ENCODE data around the gene IGF2. TPM values are rescaled to one million over a fixed set of nuclear protein-coding genes. Genes with fewer than 3 reads are reported as not detected.
A peak's percentile ranks its signal among the peaks of the same experiment; 100 is the strongest.
"Not testable (repeated sequence)": the region's sequence is repeated elsewhere in the genome, so short reads cannot be mapped to it uniquely, and the experiment has no call there.

The IGF2 gene
- polyA plus RNA-seq, 1 donor = 738 TPM

- DNase-seq = not testable (repeated sequence)
Observed at GRCh38 chr11:2124736-2125484, 14.3 kb downstream of the IGF2 start.

GRCh38 chr11:2123628-2123960 lies 15.6 kb downstream of the IGF2 start:
- DNase-seq = no peak

- no peak for DNase-seq
Observed at GRCh38 chr11:2122907-2123627, 16.1 kb downstream of the IGF2 start.

- no peak for DNase-seq
Observed at GRCh38 chr11:2122222-2122906, 16.8 kb downstream of the IGF2 start.

GRCh38 chr11:2121227-2122130 lies 17.7 kb downstream of the IGF2 start:
- DNase-seq = no peak

- no peak for DNase-seq
Observed at GRCh38 chr11:2120359-2121100, 18.7 kb downstream of the IGF2 start.

- no peak for DNase-seq
Observed at GRCh38 chr11:2118677-2119076, 20.5 kb downstream of the IGF2 start.

GRCh38 chr11:2116680-2117079 lies 22.5 kb downstream of the IGF2 start:
- DNase-seq = no peak

GRCh38 chr11:2115308-2115707 lies 23.9 kb downstream of the IGF2 start:
- no peak for DNase-seq

GRCh38 chr11:2114430-2115241 lies 24.6 kb downstream of the IGF2 start:
- no peak for DNase-seq

GRCh38 chr11:2113776-2114175 lies 25.4 kb downstream of the IGF2 start:
- no peak for DNase-seq

GRCh38 chr11:2110521-2110920 lies 28.7 kb downstream of the IGF2 start:
- no peak for DNase-seq

- DNase-seq = peak; percentile 51
Observed at GRCh38 chr11:2109541-2110019, 29.6 kb downstream of the IGF2 start.

GRCh38 chr11:2108675-2109491 lies 30.3 kb downstream of the IGF2 start:
- no peak for DNase-seq

GRCh38 chr11:2107941-2108630 lies 31.1 kb downstream of the IGF2 start:
- DNase-seq = no peak

GRCh38 chr11:2107521-2107920 lies 31.7 kb downstream of the IGF2 start:
- no peak for DNase-seq

GRCh38 chr11:2106583-2107209 lies 32.5 kb downstream of the IGF2 start:
- DNase-seq = no peak

GRCh38 chr11:2105511-2105910 lies 33.7 kb downstream of the IGF2 start:
- DNase-seq = no peak
